PC-3 (cell line): ENCODE results near the gene PTPRN2. TPM values are rescaled to one million over a fixed set of nuclear protein-coding genes. Genes with fewer than 3 reads are reported as not detected.
A peak's percentile ranks its signal among the peaks of the same experiment; 100 is the strongest.

Experiments used
- ATAC-seq: fragments of 200-7000 bp; cut with Tn5 transposase; 2 replicates; pipeline ENCODE4 v1.9.1; 2020; ENCODE audit warnings: mild to moderate bottlenecking, moderate library complexity
- BruUV-seq: library from RNA; stranded (reverse); fragments of 400-500 nt; replicated peaks from 2 replicates; lab custom pipeline; 2021; lab: Mats Ljungman, UMichigan
- CTCF ChIA-PET: fragments of 300-600 bp; sonication (Branson Sonifier 250); formaldehyde crosslinking; loops from one replicate; lab custom pipeline; 2022; ENCODE audit warnings: antibody characterized with exemption; lab: Charles Lee
- POLR2A ChIA-PET: fragments of 300-600 bp; sonication (Branson Sonifier 250); formaldehyde crosslinking; loops from one replicate; lab custom pipeline; 2022; ENCODE audit warnings: antibody characterized with exemption; ENCODE audit not compliant: unreplicated experiment; lab: Charles Lee
- DNase-seq: peaks from one replicate; pipeline ENCODE4 v3.0.0-alpha.2; 2015
- H2AFZ ChIP-seq: fragments of 300-600 bp; sonication (generic); 2 replicates; pipeline ENCODE4 v1.6.0; 2016; ENCODE audit warnings: antibody characterized with exemption, low read length
- H3F3A ChIP-seq: fragments of 300-600 bp; sonication (generic); one replicate; pipeline ENCODE4 v1.6.0; 2017; ENCODE audit warnings: antibody characterized with exemption, low read length, control low read depth, mild to moderate bottlenecking; ENCODE audit not compliant: unreplicated experiment
- H3K27ac ChIP-seq: fragments of 300-600 bp; sonication (generic); 2 replicates; pipeline ENCODE4 v1.5.1; 2016; ENCODE audit warnings: mild to moderate bottlenecking, low read length
- H3K27me3 ChIP-seq: fragments of 300-600 bp; sonication (generic); 2 replicates; pipeline ENCODE4 v1.6.1; 2016; ENCODE audit warnings: low read length, mixed read lengths
- H3K36me3 ChIP-seq: fragments of 300-600 bp; sonication (generic); 2 replicates; pipeline ENCODE4 v1.6.1; 2016; ENCODE audit warnings: low read depth, mixed run types, low read length, mixed read lengths
- H3K4me1 ChIP-seq: fragments of 300-600 bp; sonication (generic); 2 replicates; pipeline ENCODE4 v1.5.1; 2016; ENCODE audit warnings: low read length; ENCODE audit not compliant: insufficient read depth
- H3K4me2 ChIP-seq: fragments of 300-600 bp; sonication (generic); 2 replicates; pipeline ENCODE4 v1.6.0; 2016; ENCODE audit warnings: low read length
- H3K4me3 ChIP-seq: fragments of 300-600 bp; sonication (generic); 2 replicates; pipeline ENCODE4 v1.5.1; 2016; ENCODE audit warnings: mild to moderate bottlenecking, low read length, mixed read lengths
- H3K79me2 ChIP-seq: fragments of 300-600 bp; sonication (generic); 2 replicates; pipeline ENCODE4 v1.6.1; 2017; ENCODE audit warnings: low read length, mixed read lengths
- H3K9ac ChIP-seq: fragments of 300-600 bp; sonication (generic); 2 replicates; pipeline ENCODE4 v1.6.0; 2016; ENCODE audit warnings: mild to moderate bottlenecking, low read length
- H3K9me2 ChIP-seq: fragments of 300-600 bp; sonication (generic); replicated peaks from 2 replicates; pipeline ENCODE4 v1.6.1; 2016; ENCODE audit warnings: mixed run types, low read length, mixed read lengths
- H3K9me3 ChIP-seq: fragments of 300-600 bp; sonication (generic); 2 replicates; pipeline ENCODE4 v1.6.1; 2016; ENCODE audit warnings: low read length, mixed read lengths
- H4K20me1 ChIP-seq: fragments of 300-600 bp; sonication (generic); 2 replicates; pipeline ENCODE4 v1.6.1; 2016; ENCODE audit warnings: low read length, mixed read lengths
- EZH2 ChIP-seq: fragments of 300-600 bp; sonication (generic); IDR thresholded peaks from one replicate; pipeline ENCODE4 v1.6.1; 2017; ENCODE audit warnings: antibody characterized with exemption, mild to moderate bottlenecking, low read length; ENCODE audit not compliant: unreplicated experiment
- EZH2phosphoT487 ChIP-seq: fragments of 300-600 bp; sonication (generic); IDR thresholded peaks from 2 replicates; pipeline ENCODE4 v1.6.1; 2018; ENCODE audit warnings: mild to moderate bottlenecking, antibody characterized with exemption, low read length, borderline replicate concordance
- intact Hi-C: fragments of 100-400 bp; cut with micrococcal nuclease; formaldehyde crosslinking; loops from 2 replicates; pipeline ENCODE4 v1.9.0; 2023
- total RNA-seq: library from RNA; depleted of rRNA; stranded (reverse); fragments of >200 nt; gene quantifications from 2 replicates; pipeline ENCODE4 v1.2.3, GENCODE V29; 2014
- TF ChIP-seq, protein P1 (sequence below): fragments of 300-600 bp; sonication (generic); conservative IDR thresholded peaks from 2 replicates; pipeline ENCODE4 v1.5.1; 2017; ENCODE audit warnings: antibody characterized with exemption, low read depth, mild to moderate bottlenecking, low read length

PTPRN2 gene
- total RNA-seq, 1 experiment from 2014 or later, result 3.2 TPM

- no peaks in the 10 kb centered on the region for H4K20me1 ChIP-seq
- TF ChIP-seq EZH2phosphoT487 (no peak), EZH2 (no peak)
- TF ChIP-seq, protein P1, sequence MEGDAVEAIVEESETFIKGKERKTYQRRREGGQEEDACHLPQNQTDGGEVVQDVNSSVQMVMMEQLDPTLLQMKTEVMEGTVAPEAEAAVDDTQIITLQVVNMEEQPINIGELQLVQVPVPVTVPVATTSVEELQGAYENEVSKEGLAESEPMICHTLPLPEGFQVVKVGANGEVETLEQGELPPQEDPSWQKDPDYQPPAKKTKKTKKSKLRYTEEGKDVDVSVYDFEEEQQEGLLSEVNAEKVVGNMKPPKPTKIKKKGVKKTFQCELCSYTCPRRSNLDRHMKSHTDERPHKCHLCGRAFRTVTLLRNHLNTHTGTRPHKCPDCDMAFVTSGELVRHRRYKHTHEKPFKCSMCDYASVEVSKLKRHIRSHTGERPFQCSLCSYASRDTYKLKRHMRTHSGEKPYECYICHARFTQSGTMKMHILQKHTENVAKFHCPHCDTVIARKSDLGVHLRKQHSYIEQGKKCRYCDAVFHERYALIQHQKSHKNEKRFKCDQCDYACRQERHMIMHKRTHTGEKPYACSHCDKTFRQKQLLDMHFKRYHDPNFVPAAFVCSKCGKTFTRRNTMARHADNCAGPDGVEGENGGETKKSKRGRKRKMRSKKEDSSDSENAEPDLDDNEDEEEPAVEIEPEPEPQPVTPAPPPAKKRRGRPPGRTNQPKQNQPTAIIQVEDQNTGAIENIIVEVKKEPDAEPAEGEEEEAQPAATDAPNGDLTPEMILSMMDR, result no peak
- peak; percentile 8 for DNase-seq
- H2AFZ ChIP-seq, result peak overlapping the region; percentile 85
- intact Hi-C loops, result loop anchor here (2.0 to 5.0 kb wide), 2 partner anchors 49 to 201 kb away; no protein-coding TSS in a partner anchor
- BruUV-seq, result no TSS peak
- H3K9ac ChIP-seq, result peak overlapping the region; percentile 58
- H3K9me3 ChIP-seq, result no peaks in the 10 kb centered on the region
- H3K27ac ChIP-seq, result peak overlapping the region; percentile 38
- no peaks in the 10 kb centered on the region for H3K9me2 ChIP-seq
- peaks cover 14% of the 10 kb centered on the region for H3K4me1 ChIP-seq
- no peaks in the 10 kb centered on the region for H3K79me2 ChIP-seq
- peak overlapping the region; percentile 88 for H3K4me2 ChIP-seq
- H3F3A ChIP-seq, result no peaks in the 10 kb centered on the region
- H3K4me3 ChIP-seq, result peak overlapping the region; percentile 62
- POLR2A ChIA-PET, result interaction anchor here (0.6 kb wide), 2 partner anchors 23 to 30 kb away, joined by 3 to 17 read pairs; no protein-coding TSS in a partner anchor
- no peaks in the 10 kb centered on the region for H3K27me3 ChIP-seq
- no peaks in the 10 kb centered on the region for H3K36me3 ChIP-seq
- ATAC-seq, result no peak; the same call in 1 of the 2 replicates
- CTCF ChIA-PET, result no interaction called here
Measured at GRCh38 chr7:157613575-157614322, 973.9 kb downstream of the PTPRN2 start.

DNA sequence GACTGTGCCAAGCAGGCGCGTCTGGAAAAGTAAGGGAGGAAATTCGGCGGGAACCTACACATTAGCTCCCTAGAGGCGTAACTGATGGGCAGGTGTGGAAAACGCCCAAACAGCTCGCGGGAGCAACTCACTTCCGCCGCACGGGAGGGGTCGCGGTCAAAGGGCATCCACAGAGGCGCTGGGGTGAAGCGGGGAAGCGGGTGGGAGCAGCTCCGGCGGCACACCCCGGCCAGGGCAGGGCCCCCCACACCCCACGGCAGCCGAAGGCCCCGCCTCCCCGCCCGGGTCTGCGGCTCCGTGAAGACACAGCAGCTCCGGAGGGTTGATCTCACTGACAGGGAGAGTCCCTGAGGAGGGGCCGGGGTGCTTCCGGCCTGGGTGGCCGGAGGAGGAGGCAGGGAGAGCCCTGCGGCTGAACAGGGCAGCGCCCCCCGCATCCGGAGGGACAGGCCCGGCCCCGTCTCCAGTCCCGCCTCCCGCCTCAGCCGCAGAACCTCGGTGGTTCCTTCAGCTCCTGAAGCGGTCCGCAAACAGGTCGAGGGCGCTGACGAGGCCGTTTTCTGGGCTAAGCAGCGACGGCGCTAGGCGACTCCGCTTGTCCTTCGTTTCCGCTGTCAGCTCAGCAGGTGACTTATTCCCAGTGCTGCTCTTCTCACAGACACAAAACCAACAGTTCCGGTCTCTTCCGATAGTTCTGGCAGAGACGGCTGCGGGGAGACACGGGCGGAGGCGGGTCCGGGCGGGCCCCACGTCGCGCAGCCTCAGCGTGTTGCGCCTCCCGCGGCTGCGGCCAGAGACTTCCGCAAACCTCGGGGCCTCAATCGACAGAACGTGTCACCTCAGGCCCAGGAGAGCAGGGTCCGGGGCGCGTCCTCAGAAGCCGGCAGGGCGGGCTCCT is 974.7 kb downstream of the PTPRN2 start:
- CTCF ChIA-PET, result no interaction called here
- Histone ChIP-seq H2AFZ (peak overlapping the region; percentile 85), H3F3A (no peaks in the 10 kb centered on the region), H3K36me3 (no peaks in the 10 kb centered on the region), H4K20me1 (no peaks in the 10 kb centered on the region), H3K4me1 (peaks cover 14% of the 10 kb centered on the region), H3K9me3 (no peaks in the 10 kb centered on the region), H3K4me3 (peak overlapping the region; percentile 62), H3K4me2 (peak overlapping the region; percentile 88), H3K27me3 (no peaks in the 10 kb centered on the region), H3K9me2 (no peaks in the 10 kb centered on the region), H3K27ac (peak overlapping the region; percentile 38), H3K9ac (peak overlapping the region; percentile 58), H3K79me2 (no peaks in the 10 kb centered on the region)
- POLR2A ChIA-PET, result interaction anchor here (0.9 kb wide), 1 partner anchor 96 kb away, joined by 4 read pairs; no protein-coding TSS in a partner anchor
- BruUV-seq, result no TSS peak
- intact Hi-C loops, result loop anchor here (2.0 to 5.0 kb wide), 2 partner anchors 48 to 201 kb away; no protein-coding TSS in a partner anchor
- TF ChIP-seq, protein P1, result no peak; the same call in 1 of the 2 replicates
- DNase-seq (peak; percentile 47), ATAC-seq (peak; percentile 65)
